Effector memory CD8-positive, alpha-beta T cell (primary cell): ENCODE results near the gene POMP.

Experiments used
- ATAC-seq: fragments of 150-1000 bp; cut with Tn5 transposase; replicated peaks from 2 replicates; pipeline ENCODE4 v1.10.0; 2021; ENCODE audit warnings: mild to moderate bottlenecking, moderate library complexity
- DNase-seq, 3 experiments: peaks; one replicate each; pipeline ENCODE4 v3.0.0; 2021
- H3K27ac Mint-ChIP-seq, 2 donors: one replicate each; pipeline ENCODE4 v1.8.0; 2022; ENCODE audit warnings: mild to moderate bottlenecking in 2 of 2, mixed read lengths in 2 of 2, moderate library complexity in 2 of 2
- H3K27me3 Mint-ChIP-seq, 2 donors: one replicate each; pipeline ENCODE4 v1.8.0; 2022; ENCODE audit warnings: mixed read lengths in 2 of 2
- H3K36me3 Mint-ChIP-seq: one replicate; pipeline ENCODE4 v1.8.0; 2022; ENCODE audit warnings: mild to moderate bottlenecking, moderate library complexity, mixed read lengths; ENCODE audit not compliant: insufficient read depth
- H3K4me1 Mint-ChIP-seq, 2 donors: one replicate each; pipeline ENCODE4 v1.8.0; 2022; ENCODE audit warnings: low read depth in 2 of 2, mixed read lengths in 2 of 2
- H3K4me3 Mint-ChIP-seq, 2 donors: one replicate each; pipeline ENCODE4 v1.8.0; 2022; ENCODE audit warnings: mild to moderate bottlenecking in 2 of 2, mixed read lengths in 2 of 2, moderate library complexity in 2 of 2
- H3K9me3 Mint-ChIP-seq, 2 donors: one replicate each; pipeline ENCODE4 v1.8.0; 2022; ENCODE audit warnings: mixed read lengths in 2 of 2
- total RNA-seq, 9 experiments: gene quantifications; one replicate each; lab custom pipeline; 2026; lab: John Stamatoyannopoulos, UW

The POMP gene, protein sequence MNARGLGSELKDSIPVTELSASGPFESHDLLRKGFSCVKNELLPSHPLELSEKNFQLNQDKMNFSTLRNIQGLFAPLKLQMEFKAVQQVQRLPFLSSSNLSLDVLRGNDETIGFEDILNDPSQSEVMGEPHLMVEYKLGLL
- total RNA-seq: 37.2 to 207 (median 63.9) reads per million in 9 experiments

DNA sequence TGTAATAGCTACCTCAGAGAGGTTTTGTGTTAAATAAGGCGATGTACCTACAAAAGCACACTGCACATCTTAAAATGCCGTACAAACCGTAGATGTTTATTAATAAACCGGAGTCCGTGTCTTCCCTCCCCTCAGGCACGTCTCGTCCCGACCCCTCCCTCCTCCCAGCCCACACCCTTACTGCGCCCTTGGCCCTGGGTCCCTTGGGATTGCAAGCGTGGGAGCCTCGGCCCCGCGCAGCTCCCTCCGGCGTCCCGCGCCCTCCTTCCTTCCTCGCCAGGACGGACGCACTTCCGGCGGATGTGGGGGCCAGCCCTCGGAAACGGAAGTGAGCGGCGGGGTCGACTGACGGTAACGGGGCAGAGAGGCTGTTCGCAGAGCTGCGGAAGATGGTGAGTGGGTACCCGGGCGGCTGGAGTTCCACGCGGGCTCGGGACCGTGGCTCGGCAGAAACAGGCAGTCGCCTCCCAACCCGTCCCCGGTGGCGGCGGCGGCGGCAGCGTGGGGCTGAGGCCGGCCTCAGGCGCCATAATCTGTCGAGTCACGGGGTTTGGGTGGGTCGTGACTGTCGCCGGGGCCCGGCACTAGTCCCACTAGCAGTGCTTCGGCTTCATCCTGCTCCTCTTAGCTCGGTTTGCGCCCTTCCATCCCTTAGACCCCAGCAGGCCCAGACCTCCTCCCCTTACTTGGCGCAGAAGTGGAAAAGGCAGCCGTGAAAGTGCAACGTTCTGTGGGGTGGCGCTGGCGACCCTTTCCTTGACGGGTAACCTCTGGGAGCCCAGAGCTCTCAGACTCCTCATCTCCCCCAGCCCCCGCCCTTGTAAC lies at the start of gene POMP:
Gene POMP (plus strand): TSS at position 335 of the 825 bp plus-strand sequence. CDS start 55 bp downstream, at position 390.
- H3K36me3 Mint-ChIP-seq: peaks cover 31% of the 10 kb centered on the region
- H3K4me1 Mint-ChIP-seq: peaks cover 28 to 58% of the 10 kb centered on the region in 2 donors
- peak within 1 kb of the TSS; percentile 88 to 95 for H3K4me3 Mint-ChIP-seq
- no peaks in the 10 kb centered on the region for H3K27me3 Mint-ChIP-seq
- H3K9me3 Mint-ChIP-seq: no peaks in the 10 kb centered on the region
- H3K27ac Mint-ChIP-seq: peak within 1 kb of the TSS; percentile 93 to 98
- ATAC-seq (peak; percentile 90), DNase-seq (peak; percentile 90)

GRCh38 chr13:28609381-28609780 lies 49.5 kb upstream of the POMP start:
- Mint-ChIP-seq H3K27me3 (peaks cover 0 to 7% of the 10 kb centered on the region in 2 donors), H3K4me3 (no peak overlapping the region), H3K4me1 (peaks cover 12 to 16% of the 10 kb centered on the region in 2 donors), H3K36me3 (no peaks in the 10 kb centered on the region), H3K9me3 (no peaks in the 10 kb centered on the region), H3K27ac (no peak overlapping the region)
- DNase-seq: no peak
- no peak for ATAC-seq

DNA sequence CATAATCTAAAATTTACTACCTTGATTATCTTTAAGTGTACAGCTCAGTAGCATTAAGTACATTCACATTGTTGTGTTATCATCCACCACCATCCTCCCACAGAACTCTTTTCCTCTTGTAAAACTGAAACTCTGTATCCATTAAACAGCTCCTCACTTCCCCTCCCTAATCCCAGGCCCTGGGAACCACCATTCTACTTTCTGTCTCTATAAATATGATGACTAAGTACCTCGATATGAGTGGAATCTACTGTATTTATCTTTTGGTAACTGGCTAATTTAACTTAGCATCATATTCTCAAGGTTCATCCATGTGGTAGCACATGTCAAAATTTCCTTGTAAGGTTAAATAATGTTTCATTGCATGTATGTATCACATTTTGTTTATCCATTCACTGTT lies 49.0 kb upstream of the POMP start:
- no peak for ATAC-seq
- Mint-ChIP-seq H3K4me1 (peaks cover 12 to 16% of the 10 kb centered on the region in 2 donors), H3K27ac (no peak overlapping the region), H3K4me3 (no peak overlapping the region), H3K9me3 (no peaks in the 10 kb centered on the region), H3K36me3 (no peaks in the 10 kb centered on the region), H3K27me3 (peaks cover 0 to 7% of the 10 kb centered on the region in 2 donors)
- no peak for DNase-seq

GRCh38 chr13:28610996-28611395 lies 47.9 kb upstream of the POMP start:
- Mint-ChIP-seq H3K4me1 (peaks cover 12 to 16% of the 10 kb centered on the region in 2 donors), H3K27ac (no peak overlapping the region), H3K27me3 (peaks cover 0 to 7% of the 10 kb centered on the region in 2 donors), H3K36me3 (no peaks in the 10 kb centered on the region), H3K9me3 (no peaks in the 10 kb centered on the region), H3K4me3 (no peak overlapping the region)
- DNase-seq: no peak
- ATAC-seq: no peak

DNA sequence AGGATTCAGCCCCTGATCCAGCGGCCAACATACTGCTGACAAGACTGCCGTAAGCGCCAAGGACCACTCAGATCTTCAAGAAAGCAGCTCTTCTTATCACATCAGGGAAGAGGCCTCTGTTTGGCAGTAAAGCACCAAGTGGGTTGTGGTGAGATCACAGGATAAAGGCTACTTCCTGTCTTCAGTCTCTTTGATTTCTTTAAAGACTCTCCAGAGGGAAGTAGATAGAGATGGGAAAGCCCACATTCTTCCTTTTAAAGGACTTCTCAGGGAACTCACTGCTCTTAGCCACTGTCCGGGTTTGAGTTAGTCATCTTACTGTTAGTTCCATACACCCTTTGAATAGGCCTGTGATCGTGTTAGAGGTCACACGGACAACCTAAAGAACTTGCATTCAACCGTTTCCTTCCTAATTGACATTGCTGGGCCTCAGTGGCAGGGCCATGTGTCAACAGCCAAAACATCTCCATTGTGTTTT lies 47.2 kb upstream of the POMP start:
- Mint-ChIP-seq H3K4me1 (peaks cover 12 to 16% of the 10 kb centered on the region in 2 donors), H3K4me3 (no peak overlapping the region), H3K27me3 (peaks cover 0 to 7% of the 10 kb centered on the region in 2 donors), H3K9me3 (no peaks in the 10 kb centered on the region), H3K36me3 (no peaks in the 10 kb centered on the region), H3K27ac (peak overlapping the region; percentile 21 to 38)
- ATAC-seq (peak; percentile 76), DNase-seq (no peak)

GRCh38 chr13:28613562-28613961 lies 45.4 kb upstream of the POMP start:
- ATAC-seq (no peak), DNase-seq (no peak)
- Mint-ChIP-seq H3K4me3 (no peak overlapping the region), H3K27ac (peak overlapping the region in 1 of 2 donors; percentile 9), H3K4me1 (peaks cover 12 to 16% of the 10 kb centered on the region in 2 donors), H3K27me3 (peaks cover 0 to 7% of the 10 kb centered on the region in 2 donors), H3K9me3 (no peaks in the 10 kb centered on the region), H3K36me3 (no peaks in the 10 kb centered on the region)

DNA sequence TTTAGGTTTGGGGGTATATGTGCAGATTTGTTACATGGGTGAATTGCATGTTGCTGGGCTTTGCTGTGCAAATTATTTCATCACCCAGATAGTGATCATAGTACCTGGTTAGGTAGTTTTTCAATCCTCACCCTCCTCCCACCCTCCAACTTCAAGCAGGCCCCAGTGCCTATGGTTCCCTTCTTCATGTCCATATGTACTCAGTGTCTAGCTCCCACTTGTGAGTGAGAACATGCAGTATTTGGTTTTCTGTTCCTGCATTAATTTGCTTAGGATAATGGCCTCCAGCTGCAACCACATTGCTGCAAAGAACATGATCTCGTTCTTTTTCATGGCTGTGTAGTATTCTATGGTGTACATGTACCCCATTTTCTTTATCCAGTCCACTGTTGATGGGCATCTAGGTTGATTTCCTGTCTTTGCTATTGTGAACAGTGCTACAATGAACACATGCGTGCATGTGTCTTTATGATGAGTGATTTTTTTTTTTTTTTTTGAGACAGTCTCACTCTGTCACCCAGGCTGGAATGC lies 42.9 kb upstream of the POMP start:
- Mint-ChIP-seq H3K36me3 (no peaks in the 10 kb centered on the region), H3K9me3 (no peaks in the 10 kb centered on the region), H3K27me3 (peaks cover 0 to 7% of the 10 kb centered on the region in 2 donors), H3K4me3 (no peak overlapping the region), H3K4me1 (peaks cover 7 to 12% of the 10 kb centered on the region in 2 donors), H3K27ac (no peak overlapping the region)
- no peak for ATAC-seq
- DNase-seq: no peak

- Mint-ChIP-seq H3K27me3 (peaks cover 0 to 14% of the 10 kb centered on the region in 2 donors), H3K27ac (no peak overlapping the region), H3K4me1 (peaks cover 0 to 2% of the 10 kb centered on the region in 2 donors), H3K9me3 (no peaks in the 10 kb centered on the region), H3K4me3 (no peak overlapping the region), H3K36me3 (no peaks in the 10 kb centered on the region)
- DNase-seq: no peak
- ATAC-seq: no peak
Measured at GRCh38 chr13:28618230-28618994, 40.5 kb upstream of the POMP start.

- H3K4me1 Mint-ChIP-seq: peaks cover 0 to 2% of the 10 kb centered on the region in 2 donors
Measured at GRCh38 chr13:28620011-28620830, 38.7 kb upstream of the POMP start.

DNA sequence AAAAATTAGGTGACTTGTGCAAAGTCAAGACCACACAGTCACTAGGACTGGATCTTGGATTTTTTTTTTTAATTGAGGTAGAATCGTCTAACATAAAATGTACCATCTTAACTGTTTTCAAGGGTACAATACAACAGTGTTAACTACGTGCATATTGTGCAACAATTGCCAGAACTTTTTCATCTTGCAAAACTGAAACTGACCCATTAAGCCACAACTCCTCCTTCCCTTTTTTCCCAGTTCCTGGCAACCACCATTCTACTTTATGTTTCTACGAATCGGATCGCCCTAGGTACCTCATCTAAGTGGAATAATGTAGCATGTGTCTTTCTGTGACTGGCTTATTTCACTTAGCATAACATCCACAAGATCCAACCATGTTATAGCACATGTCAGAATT lies 37.5 kb upstream of the POMP start:
- no peak overlapping the region for H3K4me3 Mint-ChIP-seq
- ATAC-seq (no peak), DNase-seq (no peak)
- H3K9me3 Mint-ChIP-seq: no peaks in the 10 kb centered on the region
- peaks cover 0 to 11% of the 10 kb centered on the region in 2 donors for H3K27me3 Mint-ChIP-seq
- peaks cover 0 to 2% of the 10 kb centered on the region in 2 donors for H3K4me1 Mint-ChIP-seq
- H3K27ac Mint-ChIP-seq: no peak overlapping the region
- H3K36me3 Mint-ChIP-seq: no peaks in the 10 kb centered on the region

More at GRCh38 chr13:28620011-28620830, 38.7 kb upstream of the POMP start:
- Mint-ChIP-seq H3K9me3 (no peaks in the 10 kb centered on the region), H3K4me3 (no peak overlapping the region), H3K27ac (no peak overlapping the region), H3K36me3 (no peaks in the 10 kb centered on the region), H3K27me3 (peaks cover 0 to 11% of the 10 kb centered on the region in 2 donors)
- ATAC-seq (no peak), DNase-seq (no peak)

DNA sequence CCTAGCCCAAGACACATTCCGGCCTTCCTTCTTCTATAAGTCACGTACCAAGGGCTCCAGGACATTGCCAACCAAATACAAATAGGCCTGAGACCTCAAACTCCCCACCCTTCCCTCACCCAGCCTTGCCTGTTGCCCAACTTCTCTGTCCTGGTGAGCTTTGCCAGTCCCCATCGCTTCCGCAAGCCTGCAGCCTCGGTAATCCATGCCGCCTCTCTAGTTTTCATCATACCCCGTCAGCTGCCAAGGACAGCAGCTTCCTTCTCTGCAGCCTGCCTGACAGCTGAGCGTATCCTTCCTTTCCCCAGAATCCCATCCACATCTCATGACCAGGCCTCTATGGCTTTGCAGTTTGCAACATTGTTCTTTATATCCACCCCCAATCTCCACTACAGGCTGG lies 36.6 kb upstream of the POMP start:
- Mint-ChIP-seq H3K36me3 (no peaks in the 10 kb centered on the region), H3K4me1 (peaks cover 0 to 2% of the 10 kb centered on the region in 2 donors), H3K27ac (peak overlapping the region in 1 of 2 donors; percentile 11), H3K4me3 (no peak overlapping the region), H3K9me3 (no peaks in the 10 kb centered on the region), H3K27me3 (peaks cover 0 to 11% of the 10 kb centered on the region in 2 donors)
- DNase-seq (no peak), ATAC-seq (no peak)
